Panc1 (cell line): ENCODE results near the gene FPR2. TPM values are rescaled to one million over a fixed set of nuclear protein-coding genes. Genes with fewer than 3 reads are reported as not detected.

Source experiments
- ATAC-seq: fragments of 200-7000 bp; cut with Tn5 transposase; 2 replicates; pipeline ENCODE4 v1.9.1; 2020; ENCODE audit warnings: mild to moderate bottlenecking, moderate library complexity
- BruUV-seq: library from RNA; stranded (reverse); fragments of 400-500 nt; replicated peaks from 2 replicates; lab custom pipeline; 2021; lab: Mats Ljungman, UMichigan
- CTCF ChIA-PET: fragments of 300-600 bp; sonication (Branson Sonifier 250); formaldehyde crosslinking; loops from one replicate; lab custom pipeline; 2022; ENCODE audit warnings: antibody characterized with exemption; lab: Charles Lee
- POLR2A ChIA-PET: fragments of 300-600 bp; sonication (Branson Sonifier 250); formaldehyde crosslinking; loops from one replicate; lab custom pipeline; 2022; ENCODE audit warnings: antibody characterized with exemption; lab: Charles Lee
- DNase-seq: peaks from one replicate; pipeline ENCODE4 v3.0.0-alpha.2; 2010; ENCODE audit warnings: low read depth, low spot score
- H3K27ac ChIP-seq: 2 replicates; pipeline ENCODE4 v1.5.1; 2011; ENCODE audit warnings: mild to moderate bottlenecking, low read length, inconsistent platforms
- H3K27me3 ChIP-seq: fragments of 200-500 bp; sonication (Bioruptor generic); 2 replicates; pipeline ENCODE4 v1.6.0; 2014; ENCODE audit warnings: low read length, inconsistent platforms; ENCODE audit not compliant: control insufficient read depth, insufficient read depth
- H3K36me3 ChIP-seq: fragments of 200-500 bp; sonication (Bioruptor generic); 2 replicates; pipeline ENCODE4 v1.5.1; 2014; ENCODE audit warnings: inconsistent platforms, mild to moderate bottlenecking, low read length, moderate library complexity; ENCODE audit not compliant: control insufficient read depth, insufficient read depth
- H3K4me1 ChIP-seq: 2 replicates; pipeline ENCODE4 v1.5.1; 2011; ENCODE audit warnings: inconsistent platforms, mild to moderate bottlenecking, low read length, moderate library complexity; ENCODE audit not compliant: control insufficient read depth, insufficient read depth
- H3K4me3 ChIP-seq, 2 experiments: 2 replicates each; pipeline ENCODE4 v1.5.1; 2011 to 2012; ENCODE audit warnings: low read depth in 2 of 2, low read length in 2 of 2, mild to moderate bottlenecking in 2 of 2, inconsistent platforms in 1 of 2, moderate library complexity in 1 of 2
- H3K9me3 ChIP-seq: fragments of 200-500 bp; sonication (Bioruptor generic); 2 replicates; pipeline ENCODE4 v1.5.1; 2014; ENCODE audit warnings: low read depth, mild to moderate bottlenecking, inconsistent platforms, low read length, moderate library complexity; ENCODE audit not compliant: control insufficient read depth, insufficient read depth
- CTCF ChIP-seq: fragments of 450-650 bp; IDR thresholded peaks from 2 replicates; pipeline ENCODE4 v1.5.1; 2017; ENCODE audit warnings: mild to moderate bottlenecking
- POLR2AphosphoS5 ChIP-seq: IDR thresholded peaks from 2 replicates; pipeline ENCODE4 v1.6.1; 2012; ENCODE audit warnings: mild to moderate bottlenecking, low read depth, low read length, moderate library complexity
- REST ChIP-seq, 2 experiments: IDR thresholded peaks; 2 replicates each; pipeline ENCODE4 v1.6.1; 2011 to 2012; ENCODE audit warnings: low read depth in 2 of 2, control low read depth in 1 of 2, low read length in 1 of 2, mild to moderate bottlenecking in 1 of 2, moderate library complexity in 1 of 2; ENCODE audit not compliant: insufficient read depth in 1 of 2
- SIN3A ChIP-seq: IDR thresholded peaks from 2 replicates; pipeline ENCODE4 v1.6.1; 2012; ENCODE audit warnings: low read depth, mild to moderate bottlenecking, low read length, moderate library complexity, borderline replicate concordance; ENCODE audit not compliant: insufficient read depth
- TCF7L2 ChIP-seq: IDR thresholded peaks from 2 replicates; pipeline ENCODE4 v1.6.1; 2011; ENCODE audit warnings: mild to moderate bottlenecking, low read depth, low read length, inconsistent platforms
- in situ Hi-C: cut with HindIII; loops from 2 replicates; pipeline ENCODE4 v1.10.0; 2016; ENCODE audit warnings: low sequenced_read_pairs, low pct_unique_long_range_greater_than_20kb
- intact Hi-C: fragments of 100-400 bp; cut with micrococcal nuclease; formaldehyde crosslinking; loops from one replicate; pipeline ENCODE4 v1.10.0; 2022; ENCODE audit not compliant: unreplicated experiment
- total RNA-seq: library from RNA; stranded (reverse); gene quantifications from one replicate; pipeline ENCODE4 v1.2.1, GENCODE V29; 2021; ENCODE audit not compliant: unreplicated experiment

Gene FPR2
- total RNA-seq, 1 experiment from 2014 or later = not detected

DNA sequence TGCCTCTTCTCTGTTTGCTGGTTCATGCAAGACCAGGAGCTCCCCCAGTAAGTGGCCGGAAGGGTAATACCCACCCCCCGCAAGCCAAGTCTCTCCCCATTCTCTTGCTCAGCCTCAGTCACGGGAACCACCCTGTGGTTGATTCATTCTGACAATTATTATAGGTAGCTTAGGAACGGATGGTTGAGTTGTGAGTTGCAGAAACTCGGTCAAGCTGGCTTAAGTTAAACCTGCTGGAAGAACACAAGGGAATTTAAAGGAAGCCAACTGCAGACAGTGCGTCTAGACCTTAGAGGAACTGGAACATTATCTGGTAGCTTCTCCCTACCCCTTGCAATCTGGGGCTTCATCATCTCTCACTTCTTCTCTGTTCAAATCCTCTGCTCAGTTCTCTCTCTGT, 18.2 kb upstream of the FPR2 start:
- H3K4me1 ChIP-seq = no peaks in the 10 kb centered on the region
- H3K27me3 ChIP-seq = no peaks in the 10 kb centered on the region
- TF ChIP-seq SIN3A = no peak
- TF ChIP-seq REST (IDR thresholded peaks at IDR 0.05; ENCODE audit: insufficient read depth in 1 of 2, low read depth in 2 of 2, low read length in 1 of 2) = no peak
- no peak for TF ChIP-seq TCF7L2
- no peak for TF ChIP-seq CTCF
- no peak for TF ChIP-seq POLR2AphosphoS5
- DNase-seq (no peak), ATAC-seq (no peak)
- CTCF ChIA-PET = no interaction called here
- in situ Hi-C loops (no loop called here), intact Hi-C loops (no loop called here)
- POLR2A ChIA-PET = no interaction called here
- H3K4me3 ChIP-seq = no peak overlapping the region
- no TSS peak for BruUV-seq
- H3K9me3 ChIP-seq = no peaks in the 10 kb centered on the region
- H3K36me3 ChIP-seq = no peaks in the 10 kb centered on the region
- H3K27ac ChIP-seq = no peak overlapping the region

DNA sequence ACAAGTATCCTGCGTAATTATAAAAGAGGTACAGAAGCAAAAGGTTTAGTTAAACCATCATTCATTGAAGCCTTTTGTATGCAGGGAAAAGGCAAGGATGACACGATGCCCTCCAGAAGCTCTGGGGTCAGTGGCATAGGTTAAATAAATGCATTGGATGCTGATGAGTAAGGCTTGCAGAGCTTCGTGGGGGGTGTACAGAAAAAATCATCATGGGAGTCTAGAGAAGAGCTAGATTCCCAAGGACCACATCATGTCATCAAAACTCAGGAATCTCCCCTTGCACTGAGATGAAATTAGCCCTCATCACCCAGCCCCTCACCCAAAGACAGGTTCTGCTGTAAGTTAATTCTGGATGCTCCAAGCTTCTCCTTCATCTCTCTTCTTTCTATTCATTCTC, 17.6 kb upstream of the FPR2 start:
- Histone ChIP-seq H3K27me3 (no peaks in the 10 kb centered on the region), H3K27ac (no peak overlapping the region), H3K4me1 (no peaks in the 10 kb centered on the region), H3K36me3 (no peaks in the 10 kb centered on the region), H3K4me3 (no peak overlapping the region), H3K9me3 (no peaks in the 10 kb centered on the region)
- DNase-seq = no peak
- BruUV-seq = no TSS peak
- no peak for TF ChIP-seq TCF7L2
- no peak for TF ChIP-seq POLR2AphosphoS5
- no peak for TF ChIP-seq CTCF
- no peak for TF ChIP-seq REST (IDR thresholded peaks at IDR 0.05; ENCODE audit: insufficient read depth in 1 of 2, low read depth in 2 of 2, low read length in 1 of 2)
- no peak for TF ChIP-seq SIN3A
- in situ Hi-C loops (no loop called here), intact Hi-C loops (no loop called here)
- CTCF ChIA-PET = no interaction called here
- POLR2A ChIA-PET = interaction anchor here (0.6 kb wide), 1 partner anchor 18 kb away, joined by 13 read pairs; no protein-coding TSS in a partner anchor
- ATAC-seq = no peak
